ENCODE data around the gene PRR22. TPM values are rescaled to one million over a fixed set of nuclear protein-coding genes. Genes with fewer than 3 reads are reported as not detected.

Gene PRR22
- total and polyA plus RNA-seq, 9 of the 15 experiments (the other 6 are each of a cell fraction or from before 2014, with no cell fraction given): 0.03 to 12.0 (median 2.0) TPM; not detected in 1

GRCh38 chr19:5790559-5791520 is 6.3 kb upstream of the PRR22 start, which contains the start of gene DUS3L (continued):
- TF ChIP-seq, protein P1, sequence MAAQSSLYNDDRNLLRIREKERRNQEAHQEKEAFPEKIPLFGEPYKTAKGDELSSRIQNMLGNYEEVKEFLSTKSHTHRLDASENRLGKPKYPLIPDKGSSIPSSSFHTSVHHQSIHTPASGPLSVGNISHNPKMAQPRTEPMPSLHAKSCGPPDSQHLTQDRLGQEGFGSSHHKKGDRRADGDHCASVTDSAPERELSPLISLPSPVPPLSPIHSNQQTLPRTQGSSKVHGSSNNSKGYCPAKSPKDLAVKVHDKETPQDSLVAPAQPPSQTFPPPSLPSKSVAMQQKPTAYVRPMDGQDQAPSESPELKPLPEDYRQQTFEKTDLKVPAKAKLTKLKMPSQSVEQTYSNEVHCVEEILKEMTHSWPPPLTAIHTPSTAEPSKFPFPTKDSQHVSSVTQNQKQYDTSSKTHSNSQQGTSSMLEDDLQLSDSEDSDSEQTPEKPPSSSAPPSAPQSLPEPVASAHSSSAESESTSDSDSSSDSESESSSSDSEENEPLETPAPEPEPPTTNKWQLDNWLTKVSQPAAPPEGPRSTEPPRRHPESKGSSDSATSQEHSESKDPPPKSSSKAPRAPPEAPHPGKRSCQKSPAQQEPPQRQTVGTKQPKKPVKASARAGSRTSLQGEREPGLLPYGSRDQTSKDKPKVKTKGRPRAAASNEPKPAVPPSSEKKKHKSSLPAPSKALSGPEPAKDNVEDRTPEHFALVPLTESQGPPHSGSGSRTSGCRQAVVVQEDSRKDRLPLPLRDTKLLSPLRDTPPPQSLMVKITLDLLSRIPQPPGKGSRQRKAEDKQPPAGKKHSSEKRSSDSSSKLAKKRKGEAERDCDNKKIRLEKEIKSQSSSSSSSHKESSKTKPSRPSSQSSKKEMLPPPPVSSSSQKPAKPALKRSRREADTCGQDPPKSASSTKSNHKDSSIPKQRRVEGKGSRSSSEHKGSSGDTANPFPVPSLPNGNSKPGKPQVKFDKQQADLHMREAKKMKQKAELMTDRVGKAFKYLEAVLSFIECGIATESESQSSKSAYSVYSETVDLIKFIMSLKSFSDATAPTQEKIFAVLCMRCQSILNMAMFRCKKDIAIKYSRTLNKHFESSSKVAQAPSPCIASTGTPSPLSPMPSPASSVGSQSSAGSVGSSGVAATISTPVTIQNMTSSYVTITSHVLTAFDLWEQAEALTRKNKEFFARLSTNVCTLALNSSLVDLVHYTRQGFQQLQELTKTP (IDR thresholded peaks at IDR 0.05; ENCODE audit: low read depth in 1 of 2, partially characterized antibody in 2 of 2): peak; percentile 63 to 98
- no peak for TF ChIP-seq IRF2 (CRISPR knock-in tag; IDR thresholded peaks at IDR 0.05)
- TF ChIP-seq CTBP1 (IDR thresholded peaks at IDR 0.05; ENCODE audit: borderline replicate concordance): no peak; the same call in 1 of the 2 replicates
- TF ChIP-seq GATA2 (CRISPR knock-in tag; IDR thresholded peaks at IDR 0.05): no peak
- TF ChIP-seq ZNF146 (CRISPR knock-in tag; IDR thresholded peaks at IDR 0.05; ENCODE audit: unreplicated experiment): no peak
- TF ChIP-seq ZNF507 (tag; conservative IDR thresholded peaks at IDR 0.05): no peak
- TF ChIP-seq GATAD2A (IDR thresholded peaks at IDR 0.05): no peak
- TF ChIP-seq JUND (IDR thresholded peaks at IDR 0.05; ENCODE audit: borderline replicate concordance, low read depth, low read length): peak; percentile 84
- TF ChIP-seq JUND (tag; IDR thresholded peaks at IDR 0.05; ENCODE audit: borderline replicate concordance, low read depth, low read length): peak; percentile 66; the same call in 2 of the 3 replicates
- TF ChIP-seq SLC30A9 (CRISPR knock-in tag; IDR thresholded peaks at IDR 0.05): no peak
- peak; percentile 58; the same call in 1 of the 2 replicates for TF ChIP-seq ZNF740 (CRISPR knock-in tag; IDR thresholded peaks at IDR 0.05)
- no peak for TF ChIP-seq ZNF740 (tag; IDR thresholded peaks at IDR 0.05)
- TF ChIP-seq TRIM24 (IDR thresholded peaks at IDR 0.05): peak in 1 of 2 experiments; percentile 37; a peak in 1 of 4 replicates
- no peak for TF ChIP-seq ZNF551 (CRISPR knock-in tag; IDR thresholded peaks at IDR 0.05)
- no peak for TF ChIP-seq ZNF696 (CRISPR knock-in tag; conservative IDR thresholded peaks at IDR 0.05)
- peak; percentile 98 for TF ChIP-seq POLR2B (IDR thresholded peaks at IDR 0.05; ENCODE audit: low read depth, partially characterized antibody)
- TF ChIP-seq ZNF41 (CRISPR knock-in tag; conservative IDR thresholded peaks at IDR 0.05): no peak
- TF ChIP-seq ZNF384 (IDR thresholded peaks at IDR 0.05; ENCODE audit: low read depth, low read length): no peak
- TF ChIP-seq CREB1 (IDR thresholded peaks at IDR 0.05): peak; percentile 97
- TF ChIP-seq CREB1 (CRISPR knock-in tag; IDR thresholded peaks at IDR 0.05): peak; percentile 95
- no peak for TF ChIP-seq PHTF2 (CRISPR knock-in tag; IDR thresholded peaks at IDR 0.05)
- TF ChIP-seq EP300 (IDR thresholded peaks at IDR 0.05; ENCODE audit: low read length): no peak; the same call in 1 of the 2 replicates
- no peak for TF ChIP-seq ZC3H11A (IDR thresholded peaks at IDR 0.05; ENCODE audit: low read depth, low read length)
- TF ChIP-seq JUN (IDR thresholded peaks at IDR 0.05; ENCODE audit: borderline replicate concordance, low read depth, low read length): peak; percentile 58; the same call in 1 of the 2 replicates
- peak; percentile 45; the same call in 1 of the 2 replicates for TF ChIP-seq JUN (CRISPR knock-in tag; IDR thresholded peaks at IDR 0.05; ENCODE audit: borderline replicate concordance)
- TF ChIP-seq SNRNP70 (optimal IDR thresholded peaks at IDR 0.05; ENCODE audit: low read depth, low read length): no peak

All from K562 (cell line).